ENCODE results near the gene GJB2. TPM values are rescaled to one million over a fixed set of nuclear protein-coding genes. Genes with fewer than 3 reads are reported as not detected.
A peak's percentile ranks its signal among the peaks of the same experiment; 100 is the strongest.

Gene GJB2
- total and polyA plus RNA-seq, 2 of the 8 experiments (the other 6 are each of a cell fraction or from before 2014, with no cell fraction given): 0.20 to 0.21 TPM

DNA sequence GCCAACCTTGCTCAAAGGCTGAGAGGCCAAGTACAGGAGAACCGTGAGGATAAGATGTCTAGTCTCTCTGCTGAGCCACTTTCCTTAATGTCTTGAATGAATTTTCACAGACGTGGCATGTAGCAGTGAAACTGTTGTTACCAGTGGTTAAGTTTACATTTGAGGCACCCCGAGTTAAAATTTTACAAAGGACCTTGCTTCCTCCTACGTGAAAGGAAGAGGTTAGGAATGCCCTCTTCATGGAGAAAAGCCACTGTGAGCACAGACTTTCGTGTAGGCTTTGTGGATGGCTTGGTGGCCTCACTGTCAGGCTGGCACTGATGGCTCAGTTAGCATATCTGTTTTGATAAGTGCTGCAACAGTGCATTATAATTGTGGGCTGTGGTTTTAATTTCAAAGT lies 2.7 kb downstream of the GJB2 start:
- no peak overlapping the region for H3K4me2 ChIP-seq (ENCODE audit: insufficient read depth in 1 of 2, low read depth in 2 of 2, low read length in 2 of 2)
- H3K9me3 ChIP-seq (ENCODE audit: insufficient read depth in 2 of 2, low read depth in 1 of 2, low read length in 1 of 2): no peaks in the 10 kb centered on the region
- H4K5ac ChIP-seq (ENCODE audit: insufficient read length, low read depth, low read length): no peak overlapping the region
- no peaks in the 10 kb centered on the region for H3K79me2 ChIP-seq (ENCODE audit: control insufficient read depth in 1 of 2, insufficient read depth in 2 of 2, low read length in 2 of 2)
- WGBS, 2 experiments (ENCODE audit: extremely low coverage in 1 of 2, insufficient coverage in 1 of 2, insufficient read length in 1 of 2, insufficient replicate concordance in 2 of 2, low coverage in 1 of 2, low lambda C conversion rate in 2 of 2, missing lambda C conversion rate in 1 of 2): 79% methylated on average over 5 of the region's 5 CpGs; no CpG with 5 or more reads in 1 of the 2 experiments
- no peak for DNase-seq (ENCODE audit: low read depth in 1 of 2, low spot score in 2 of 2)
- H3K9ac ChIP-seq (replicated peaks in 1 of 4; ENCODE audit: extremely low read depth in 1 of 4, low read depth in 3 of 4, low read length in 3 of 4): no peak overlapping the region
- no peak overlapping the region for H3K4me3 ChIP-seq (ENCODE audit: extremely low read depth in 1 of 4, insufficient read depth in 2 of 4, low read depth in 3 of 4, low read length in 4 of 4)
- peaks cover 48 to 63% (median 62%) of the 10 kb centered on the region in 4 experiments for H3K27me3 ChIP-seq (replicated peaks in 1 of 4; ENCODE audit: control insufficient read depth in 3 of 4, extremely low read depth in 1 of 4, insufficient read depth in 3 of 4, low read length in 3 of 4)
- no peaks in the 10 kb centered on the region; a peak in 1 of 8 replicates for H3K36me3 ChIP-seq (ENCODE audit: control insufficient read depth in 2 of 4, insufficient read depth in 4 of 4, low read length in 3 of 4)
- H3K14ac ChIP-seq (ENCODE audit: insufficient read length): no peak overlapping the region
- H2AFZ ChIP-seq (ENCODE audit: low read length): no peak overlapping the region
- no peak overlapping the region for H2AK5ac ChIP-seq (ENCODE audit: low read depth, low read length)
- H3K4me1 ChIP-seq (replicated peaks in 1 of 4; ENCODE audit: control insufficient read depth in 3 of 4, insufficient read depth in 4 of 4, low read length in 3 of 4): peaks cover 0 to 13% (median 5%) of the 10 kb centered on the region in 4 experiments; a peak in 6 of 7 replicates
- peaks cover 6% of the 10 kb centered on the region; the same call in 1 of the 2 replicates for H3K23me2 ChIP-seq (ENCODE audit: low read depth, low read length)
- H3K27ac ChIP-seq (ENCODE audit: low read depth, low read length): no peak overlapping the region
- peaks cover 0 to 9% of the 10 kb centered on the region in 2 experiments for H4K20me1 ChIP-seq (replicated peaks in 1 of 2; ENCODE audit: control insufficient read depth in 1 of 2, insufficient read depth in 2 of 2, low read length in 2 of 2)
- no peak overlapping the region for H3K56ac ChIP-seq (replicated peaks; ENCODE audit: insufficient read length, low read depth, low read length)
- no peak overlapping the region for H3K18ac ChIP-seq (ENCODE audit: extremely low read depth, low read length)
- H4K8ac ChIP-seq (ENCODE audit: extremely low read depth, insufficient read depth, low read length): no peak overlapping the region
- no peak overlapping the region for H2BK20ac ChIP-seq (ENCODE audit: low read length)
- CTCF ChIA-PET (ENCODE audit: partially characterized antibody): interaction anchor here (0.6 to 1.3 kb wide), 5 partner anchors 20 to 638 kb away, joined by 3 read pairs; no protein-coding TSS in a partner anchor
- POLR2A ChIA-PET (ENCODE audit: partially characterized antibody): no interaction called here
- FAIRE-seq: no peak
- no peak overlapping the region for H2BK15ac ChIP-seq (ENCODE audit: low read length)
- H2BK5ac ChIP-seq (ENCODE audit: low read depth, low read length): no peak overlapping the region
- no peaks in the 10 kb centered on the region; the same call in 1 of the 2 replicates for H3K79me1 ChIP-seq (ENCODE audit: low read depth, low read length)
- TF ChIP-seq SUZ12 (IDR thresholded peaks at IDR 0.05; ENCODE audit: low read length) (0 out of 2 replicates have a peak, but pooled peaks have one; percentile 16), YY1 (IDR thresholded peaks at IDR 0.05; ENCODE audit: low read depth, low read length) (no peak)
- H2BK12ac ChIP-seq (ENCODE audit: low read depth, low read length): no peak overlapping the region
- H4K91ac ChIP-seq (replicated peaks; ENCODE audit: insufficient read length, low read length): no peak overlapping the region
- no peak overlapping the region for H3K4ac ChIP-seq (replicated peaks; ENCODE audit: insufficient read length, low read depth, low read length)
- H3K23ac ChIP-seq (ENCODE audit: insufficient read length): no peak overlapping the region
- H2BK120ac ChIP-seq (replicated peaks; ENCODE audit: low read depth, low read length): no peak overlapping the region
